ENCODE data around the gene SMYD2.

The SMYD2 gene

GRCh38 chr1:214351551-214352277 lies 70.8 kb downstream of the SMYD2 start:
- H3K36me3 ChIP-seq, result peaks cover 12 to 38% (median 29%) of the 10 kb centered on the region in 3 donors
- H3K4me1 ChIP-seq, result peaks cover 0 to 14% (median 2%) of the 10 kb centered on the region in 4 donors
- H3K27me3 ChIP-seq, result no peaks in the 10 kb centered on the region
- H3K4me3 ChIP-seq, result no peak overlapping the region
- no peaks in the 10 kb centered on the region for H3K9me3 ChIP-seq
- no peak for TF ChIP-seq CTCF (IDR thresholded peaks at IDR 0.05)
- DNase-seq, result no peak
- peak overlapping the region in 1 of 2 donors; percentile 38 for H3K27ac ChIP-seq
- intact Hi-C loops (cut with DNase I; ENCODE audit: low total_unique reads), result no loop called here

- no peak overlapping the region for H3K27ac ChIP-seq
- no peak overlapping the region for H3K4me3 ChIP-seq
- intact Hi-C loops (cut with DNase I; ENCODE audit: low total_unique reads), result no loop called here
- H3K27me3 ChIP-seq, result no peaks in the 10 kb centered on the region
- H3K36me3 ChIP-seq, result peaks cover 23 to 46% (median 38%) of the 10 kb centered on the region in 3 donors
- TF ChIP-seq CTCF (IDR thresholded peaks at IDR 0.05), result no peak
- H3K4me1 ChIP-seq, result peaks cover 0 to 14% (median 2%) of the 10 kb centered on the region in 4 donors
- DNase-seq, result no peak
- H3K9me3 ChIP-seq, result no peaks in the 10 kb centered on the region
Observed at GRCh38 chr1:214352838-214353237, 71.9 kb downstream of the SMYD2 start.

DNA sequence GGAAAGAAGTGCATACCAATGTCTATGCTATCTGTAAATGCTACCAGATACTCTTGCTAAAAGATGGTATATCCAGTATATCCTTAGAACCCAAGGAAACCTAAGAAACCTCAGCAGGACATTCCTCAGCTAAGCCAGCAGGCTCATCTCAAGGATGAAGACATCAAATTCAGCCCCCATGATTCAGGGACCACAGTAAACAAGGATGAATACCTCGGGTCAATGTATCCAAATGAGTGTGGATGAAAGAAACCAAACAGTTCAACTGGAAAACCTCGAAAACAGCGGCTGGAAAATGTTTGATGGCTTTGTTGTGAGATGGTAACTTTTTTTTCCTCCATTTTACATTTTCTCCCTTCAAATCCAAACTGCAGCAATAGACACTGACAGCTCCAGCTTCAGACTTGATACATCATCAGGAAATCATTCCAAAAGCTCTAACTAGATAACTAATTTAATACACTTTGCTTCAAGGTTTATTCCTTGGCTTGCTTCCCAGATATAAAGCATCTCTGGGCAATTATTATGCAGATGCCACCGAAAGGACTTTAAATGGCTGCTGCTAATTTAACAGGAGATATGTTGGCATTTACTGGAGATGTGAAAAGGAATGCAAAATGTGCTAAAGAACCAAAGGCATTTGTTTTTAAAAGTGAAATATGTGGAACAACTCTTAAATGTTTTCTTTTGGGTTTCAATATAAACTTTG lies 73.6 kb downstream of the SMYD2 start:
- H3K9me3 ChIP-seq, result no peaks in the 10 kb centered on the region
- peaks cover 29 to 61% (median 38%) of the 10 kb centered on the region in 3 donors for H3K36me3 ChIP-seq
- H3K27ac ChIP-seq, result no peak overlapping the region
- peaks cover 0 to 14% (median 2%) of the 10 kb centered on the region in 4 donors for H3K4me1 ChIP-seq
- TF ChIP-seq CTCF (IDR thresholded peaks at IDR 0.05), result no peak
- intact Hi-C loops (cut with DNase I; ENCODE audit: low total_unique reads), result no loop called here
- no peak for DNase-seq
- H3K27me3 ChIP-seq, result no peaks in the 10 kb centered on the region
- no peak overlapping the region for H3K4me3 ChIP-seq

- intact Hi-C loops (cut with DNase I; ENCODE audit: low total_unique reads), result no loop called here
Observed at GRCh38 chr1:214360116-214360515, 79.2 kb downstream of the SMYD2 start.

More at GRCh38 chr1:214360116-214360515, 79.2 kb downstream of the SMYD2 start:
- Histone ChIP-seq H3K36me3 (peaks cover 29 to 75% (median 39%) of the 10 kb centered on the region in 3 donors), H3K27ac (peak overlapping the region; percentile 77 to 78), H3K4me3 (no peak overlapping the region), H3K4me1 (peaks cover 0 to 48% (median 20%) of the 10 kb centered on the region in 4 donors), H3K9me3 (no peaks in the 10 kb centered on the region), H3K27me3 (no peaks in the 10 kb centered on the region)
- no peak for TF ChIP-seq CTCF (IDR thresholded peaks at IDR 0.05)
- no peak for DNase-seq
